Smooth muscle cell (in vitro differentiated cells): ENCODE data around the gene CD2AP. TPM values are rescaled to one million over a fixed set of nuclear protein-coding genes. Genes with fewer than 3 reads are reported as not detected.
A peak's percentile ranks its signal among the peaks of the same experiment; 100 is the strongest.

Experiments
- DNase-seq: peaks from one replicate; lab custom pipeline; 2025; ENCODE audit not compliant: unreplicated experiment; lab: John Stamatoyannopoulos, UW
- H2AFZ ChIP-seq: fragments of 200-600 bp; sonication (generic); 2 replicates; pipeline ENCODE4 v1.6.0; 2016; ENCODE audit warnings: antibody characterized with exemption, low read depth, mild to moderate bottlenecking
- H3F3A ChIP-seq: fragments of 200-600 bp; sonication (generic); 2 replicates; pipeline ENCODE4 v1.6.0; 2017; ENCODE audit warnings: antibody characterized with exemption, low read depth
- H3K27ac ChIP-seq: fragments of 200-600 bp; sonication (generic); 2 replicates; pipeline ENCODE4 v1.5.1; 2016; ENCODE audit warnings: low read depth, mild to moderate bottlenecking
- H3K27me3 ChIP-seq: fragments of 200-600 bp; sonication (generic); 2 replicates; pipeline ENCODE4 v1.6.1; 2016; ENCODE audit warnings: low read depth, mild to moderate bottlenecking
- H3K36me3 ChIP-seq: fragments of 200-600 bp; sonication (generic); 2 replicates; pipeline ENCODE4 v1.5.1; 2016; ENCODE audit warnings: low read depth
- H3K4me1 ChIP-seq: fragments of 200-600 bp; sonication (generic); 2 replicates; pipeline ENCODE4 v1.5.1; 2016; ENCODE audit warnings: low read depth
- H3K4me2 ChIP-seq: fragments of 200-600 bp; sonication (generic); 2 replicates; pipeline ENCODE4 v1.6.0; 2016; ENCODE audit warnings: mild to moderate bottlenecking
- H3K4me3 ChIP-seq: fragments of 200-600 bp; sonication (generic); 2 replicates; pipeline ENCODE4 v1.5.1; 2016; ENCODE audit warnings: mild to moderate bottlenecking
- H3K79me2 ChIP-seq: fragments of 200-600 bp; sonication (generic); 2 replicates; pipeline ENCODE4 v1.6.0; 2016; ENCODE audit warnings: low read depth, mild to moderate bottlenecking
- H3K9ac ChIP-seq: fragments of 200-600 bp; sonication (generic); 2 replicates; pipeline ENCODE4 v1.6.0; 2016; ENCODE audit warnings: low read depth
- H3K9me3 ChIP-seq: fragments of 200-600 bp; sonication (generic); replicated peaks from 2 replicates; pipeline ENCODE4 v1.5.1; 2016; ENCODE audit warnings: low read depth
- H4K20me1 ChIP-seq: fragments of 200-600 bp; sonication (generic); 2 replicates; pipeline ENCODE4 v1.6.0; 2016; ENCODE audit warnings: low read depth
- WGBS: methylation state at CpG from one replicate; pipeline ENCODE4 v1.1.7; 2016; ENCODE audit warnings: low lambda C conversion rate; 5-methylcytosine and 5-hydroxymethylcytosine counted together
- polyA plus RNA-seq: library from polyadenylated mRNA; unstranded; fragments of >200 nt; fragmentation: Nextera tagmentation; extraction: Ambion mirVana; gene quantifications from 2 replicates; pipeline ENCODE4 v1.2.1, GENCODE V29; 2016
- total RNA-seq: library from RNA; depleted of rRNA; stranded (reverse); fragments of >200 nt; gene quantifications from 2 replicates; pipeline ENCODE4 v1.2.3, GENCODE V29; 2014
- TF ChIP-seq, protein P1 (sequence below): fragments of 200-600 bp; sonication (generic); IDR thresholded peaks from 2 replicates; pipeline ENCODE4 v1.5.1; 2017; ENCODE audit warnings: borderline replicate concordance, mild to moderate bottlenecking, antibody characterized with exemption; ENCODE audit not compliant: insufficient read depth, poor library complexity, severe bottlenecking

Gene CD2AP
- total and polyA plus RNA-seq, 2 experiments from 2014 or later: 7.4 to 33.4 TPM

DNA sequence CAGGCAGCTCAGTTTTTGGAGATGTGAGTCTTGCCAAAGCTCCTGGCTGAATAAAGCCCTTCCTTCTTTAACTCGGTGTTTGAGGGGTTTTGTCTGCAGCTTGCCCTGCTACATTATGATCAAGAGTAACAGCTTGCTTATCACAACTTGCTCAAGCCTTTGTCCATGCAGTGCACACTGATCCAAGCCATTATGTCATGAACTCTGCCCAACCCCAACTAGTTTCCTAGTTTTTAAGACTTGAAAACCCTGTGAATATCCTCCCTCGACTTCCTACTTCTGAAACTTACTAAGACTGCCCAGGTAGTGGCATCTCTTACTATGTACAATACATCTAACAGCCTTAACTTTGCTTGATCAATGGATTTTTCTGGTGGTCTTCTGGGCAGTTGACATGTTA is 170.4 kb downstream of the CD2AP start:
- DNase-seq: no peak
- 86% methylated on average over 2 of the region's 2 CpGs for WGBS

DNA sequence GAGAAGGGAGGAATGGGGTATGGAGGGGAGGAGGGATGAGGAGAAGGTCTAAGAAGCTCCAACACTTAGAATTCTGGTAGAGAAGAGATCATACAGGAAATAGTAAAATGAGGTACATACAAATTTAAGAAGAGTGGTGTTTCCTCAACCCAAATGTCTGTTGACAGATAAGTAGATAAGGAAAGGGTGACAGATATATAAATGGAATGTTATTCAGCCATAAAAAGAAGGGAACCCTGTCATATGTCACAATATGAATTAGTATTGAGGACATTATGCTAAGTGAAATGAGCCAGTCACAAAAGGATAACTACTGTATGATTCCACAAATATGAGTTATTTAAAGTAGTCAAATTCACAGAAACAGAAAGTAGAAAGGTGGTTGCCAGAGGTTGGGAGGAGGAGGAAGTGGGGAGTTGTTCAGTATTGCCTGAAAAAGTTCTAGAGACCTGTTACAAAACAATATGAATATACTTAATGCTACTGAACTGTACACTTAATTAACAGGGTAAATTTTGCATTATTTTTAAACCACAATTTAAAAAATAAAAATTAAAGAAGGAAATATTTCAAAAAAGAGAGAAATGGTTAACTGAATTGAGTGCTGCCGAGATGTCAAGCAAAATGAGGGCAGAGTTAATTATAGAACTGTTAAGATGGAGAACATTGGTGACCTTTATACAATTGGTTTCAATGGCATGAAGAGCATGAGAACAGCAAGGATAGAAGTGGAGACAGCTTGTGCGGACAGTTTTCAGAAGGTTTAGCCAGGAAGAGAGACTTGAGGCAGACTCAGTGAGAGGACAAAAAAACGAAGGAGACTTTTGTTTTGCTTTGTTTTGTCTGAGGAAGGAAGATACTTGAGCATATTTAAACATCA is 173.2 kb downstream of the CD2AP start:
- H2AFZ ChIP-seq: no peak overlapping the region
- TF ChIP-seq, protein P1, sequence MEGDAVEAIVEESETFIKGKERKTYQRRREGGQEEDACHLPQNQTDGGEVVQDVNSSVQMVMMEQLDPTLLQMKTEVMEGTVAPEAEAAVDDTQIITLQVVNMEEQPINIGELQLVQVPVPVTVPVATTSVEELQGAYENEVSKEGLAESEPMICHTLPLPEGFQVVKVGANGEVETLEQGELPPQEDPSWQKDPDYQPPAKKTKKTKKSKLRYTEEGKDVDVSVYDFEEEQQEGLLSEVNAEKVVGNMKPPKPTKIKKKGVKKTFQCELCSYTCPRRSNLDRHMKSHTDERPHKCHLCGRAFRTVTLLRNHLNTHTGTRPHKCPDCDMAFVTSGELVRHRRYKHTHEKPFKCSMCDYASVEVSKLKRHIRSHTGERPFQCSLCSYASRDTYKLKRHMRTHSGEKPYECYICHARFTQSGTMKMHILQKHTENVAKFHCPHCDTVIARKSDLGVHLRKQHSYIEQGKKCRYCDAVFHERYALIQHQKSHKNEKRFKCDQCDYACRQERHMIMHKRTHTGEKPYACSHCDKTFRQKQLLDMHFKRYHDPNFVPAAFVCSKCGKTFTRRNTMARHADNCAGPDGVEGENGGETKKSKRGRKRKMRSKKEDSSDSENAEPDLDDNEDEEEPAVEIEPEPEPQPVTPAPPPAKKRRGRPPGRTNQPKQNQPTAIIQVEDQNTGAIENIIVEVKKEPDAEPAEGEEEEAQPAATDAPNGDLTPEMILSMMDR: no peak
- no peaks in the 10 kb centered on the region for H3F3A ChIP-seq
- H3K4me3 ChIP-seq: no peak overlapping the region
- no peaks in the 10 kb centered on the region for H3K4me1 ChIP-seq
- H3K9ac ChIP-seq: no peak overlapping the region
- no peaks in the 10 kb centered on the region for H3K36me3 ChIP-seq
- 81% methylated on average over 3 of the region's 3 CpGs for WGBS
- H3K79me2 ChIP-seq: no peaks in the 10 kb centered on the region
- no peaks in the 10 kb centered on the region for H3K9me3 ChIP-seq
- peak overlapping the region; percentile 47 for H3K4me2 ChIP-seq
- H3K27me3 ChIP-seq: no peaks in the 10 kb centered on the region
- H3K27ac ChIP-seq: no peak overlapping the region
- H4K20me1 ChIP-seq: no peaks in the 10 kb centered on the region
- no peak for DNase-seq

More for the DNA sequence above, 170.4 kb downstream of the CD2AP start:
- Histone ChIP-seq H3K4me3 (no peak overlapping the region), H3K27ac (no peak overlapping the region), H3K9me3 (no peaks in the 10 kb centered on the region), H3K79me2 (no peaks in the 10 kb centered on the region), H3K36me3 (no peaks in the 10 kb centered on the region), H3F3A (no peaks in the 10 kb centered on the region), H2AFZ (no peak overlapping the region), H3K9ac (no peak overlapping the region), H3K4me2 (no peak overlapping the region), H3K4me1 (no peaks in the 10 kb centered on the region), H4K20me1 (no peaks in the 10 kb centered on the region), H3K27me3 (no peaks in the 10 kb centered on the region)
- TF ChIP-seq, protein P1: no peak

DNA sequence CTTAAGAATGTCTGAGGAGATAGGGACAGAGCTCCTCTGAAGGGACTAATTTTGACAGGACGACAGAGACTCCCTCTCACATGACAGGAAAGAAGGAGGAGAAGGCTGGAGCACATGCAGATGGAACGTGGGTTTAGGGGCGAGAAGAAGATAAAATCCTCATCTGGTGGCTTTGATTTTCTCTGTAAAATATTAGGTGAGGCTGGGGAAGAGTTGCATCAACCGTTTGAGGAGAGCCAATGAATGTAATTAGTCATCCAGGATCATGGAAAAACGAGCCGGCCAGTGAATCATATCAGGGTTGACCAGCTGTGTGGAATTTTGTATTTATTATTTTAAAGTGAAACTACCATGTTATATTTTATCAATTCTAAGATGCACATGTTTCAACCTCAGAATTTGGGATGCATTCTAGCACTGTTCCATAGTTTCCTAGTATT is 173.9 kb downstream of the CD2AP start:
- Histone ChIP-seq H3K27me3 (no peaks in the 10 kb centered on the region), H3F3A (no peaks in the 10 kb centered on the region), H3K36me3 (no peaks in the 10 kb centered on the region), H4K20me1 (no peaks in the 10 kb centered on the region), H2AFZ (no peak overlapping the region), H3K9me3 (no peaks in the 10 kb centered on the region), H3K79me2 (no peaks in the 10 kb centered on the region), H3K27ac (no peak overlapping the region), H3K4me1 (no peaks in the 10 kb centered on the region), H3K9ac (no peak overlapping the region), H3K4me3 (no peak overlapping the region), H3K4me2 (peak overlapping the region; percentile 47)
- WGBS: 24% methylated on average over 6 of the region's 6 CpGs
- no peak for DNase-seq
- TF ChIP-seq, protein P1: no peak

DNA sequence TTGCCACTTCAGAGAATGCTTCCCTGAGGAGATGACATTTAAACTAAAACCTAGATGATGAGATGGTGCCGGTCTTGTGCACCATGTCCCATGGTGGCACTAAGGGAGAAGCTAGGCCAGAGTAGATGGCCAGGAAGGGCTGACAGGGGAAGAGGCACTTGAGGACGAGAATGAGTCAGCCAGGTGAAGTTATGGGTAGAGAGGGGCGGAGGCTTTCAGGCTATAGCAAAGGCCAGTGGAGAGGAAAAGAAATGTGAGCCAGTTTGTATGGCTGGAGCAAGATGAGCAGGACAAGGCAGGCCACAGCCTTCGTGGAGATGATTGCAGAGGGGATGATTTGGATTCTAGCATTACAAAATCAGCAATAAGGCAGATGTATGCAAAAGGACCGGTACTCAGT is 176.1 kb downstream of the CD2AP start:
- Histone ChIP-seq H3F3A (no peaks in the 10 kb centered on the region), H3K4me3 (no peak overlapping the region), H3K36me3 (no peaks in the 10 kb centered on the region), H3K79me2 (no peaks in the 10 kb centered on the region), H3K4me1 (peaks cover 5% of the 10 kb centered on the region), H3K9ac (no peak overlapping the region), H3K27ac (no peak overlapping the region), H2AFZ (no peak overlapping the region), H3K27me3 (no peaks in the 10 kb centered on the region), H3K9me3 (no peaks in the 10 kb centered on the region), H4K20me1 (no peaks in the 10 kb centered on the region), H3K4me2 (no peak overlapping the region)
- no peak for DNase-seq
- TF ChIP-seq, protein P1: no peak
- WGBS: 90% methylated on average over 5 of the region's 5 CpGs
